GM19463 (cell line): Measurements from ENCODE around the gene S100A14.

Experiments
- ATAC-seq: cut with Tn5 transposase; IDR thresholded peaks from one replicate; pipeline ENCODE4 v1.9.1; 2021; ENCODE audit warnings: mild to moderate bottlenecking, moderate library complexity; ENCODE audit not compliant: unreplicated experiment

The S100A14 gene

DNA sequence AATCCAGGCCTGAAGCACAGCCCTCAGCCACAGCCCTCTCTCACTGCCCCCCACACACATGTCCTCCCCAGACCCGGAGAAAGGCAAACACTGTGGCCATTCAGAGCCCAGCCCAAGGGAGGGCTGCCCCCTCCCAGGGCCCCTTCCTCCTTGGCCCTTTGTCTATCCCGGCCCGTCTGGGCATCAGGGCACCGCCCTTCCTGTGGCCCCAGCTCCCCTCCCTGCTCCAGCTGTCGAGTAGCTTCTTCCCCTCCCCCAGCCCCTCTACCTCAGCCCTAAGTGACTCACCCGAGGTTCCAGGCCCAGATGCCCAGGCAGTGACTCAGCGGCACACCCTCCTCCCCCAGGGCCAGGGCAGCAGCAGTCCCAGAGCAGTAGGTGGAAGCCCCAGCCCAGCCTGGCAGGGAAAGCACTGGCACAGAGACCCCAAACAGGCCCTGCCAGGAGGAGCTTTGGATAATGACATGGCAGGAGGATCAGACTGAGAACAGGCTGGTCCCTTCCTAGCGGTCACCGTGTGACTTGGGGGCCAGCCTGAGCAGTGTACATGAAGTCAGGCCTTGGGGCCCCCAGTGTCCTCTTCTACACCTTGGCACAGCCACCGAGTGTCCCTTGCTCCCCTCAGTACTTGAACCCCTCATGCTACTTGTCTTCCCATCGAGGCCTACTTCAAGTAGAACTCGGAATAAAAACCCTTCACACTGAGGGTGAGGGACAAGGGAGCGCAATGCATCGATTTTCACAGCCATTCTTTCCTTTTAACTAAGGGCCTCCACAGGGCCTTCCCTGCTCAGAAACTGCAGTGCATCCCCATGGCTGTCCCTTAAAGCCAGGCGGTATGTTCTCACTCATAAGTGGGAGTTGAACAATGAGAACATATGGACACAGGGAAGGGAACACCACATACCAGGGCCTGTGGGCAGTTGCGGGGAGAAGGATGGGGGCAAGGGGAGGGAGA, 49.4 kb downstream of the S100A14 start:
- ATAC-seq: peak; percentile 66

DNA sequence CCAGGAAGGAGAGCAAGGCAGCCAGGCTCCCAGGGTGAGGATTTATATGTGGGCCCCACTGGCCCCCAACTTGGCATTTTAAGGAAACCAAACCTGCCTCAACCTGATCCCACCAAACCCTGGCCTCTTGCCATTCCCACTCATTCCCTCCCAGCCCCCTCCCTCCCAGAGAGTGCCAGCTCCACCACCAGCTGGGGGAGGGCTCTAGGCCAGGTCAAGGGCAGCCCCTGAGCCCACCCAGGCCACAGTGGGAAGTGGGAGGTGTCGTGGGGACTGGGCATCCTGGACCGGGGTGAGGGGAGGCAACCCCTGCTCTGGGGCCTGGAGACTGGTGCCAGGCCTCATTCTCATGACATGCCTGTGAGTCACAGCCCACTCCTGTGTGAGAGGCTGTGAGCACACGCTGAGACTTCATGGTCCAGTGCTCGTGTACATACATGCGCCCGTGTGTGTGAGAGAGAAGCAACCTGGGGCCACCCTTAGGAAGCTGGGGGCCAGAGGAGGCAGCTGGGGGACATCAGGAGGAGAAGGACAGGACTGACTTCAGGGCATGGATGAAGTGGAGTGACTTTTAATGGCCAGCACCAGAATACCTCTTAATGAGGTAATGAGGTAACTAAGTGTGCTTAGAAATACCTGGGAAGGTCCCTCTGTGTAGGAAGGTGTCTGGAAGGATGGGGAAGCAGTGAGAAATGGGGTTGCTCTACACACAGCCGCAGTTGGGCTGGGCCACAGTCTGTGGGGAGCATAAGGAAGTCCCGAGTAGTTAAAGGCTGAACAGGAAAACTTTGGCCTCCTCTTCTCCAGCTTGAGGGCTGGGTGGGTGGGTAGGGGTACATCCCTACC, 50.4 kb downstream of the S100A14 start, which contains the start of gene S100A2:
TSS of gene S100A2 (minus strand) at position 316 of the 846 bp plus-strand sequence. CDS start 1,967 bp downstream, outside the sequence.
- ATAC-seq: peak; percentile 67
